Anterior cingulate cortex (tissue), 58 donors: ENCODE data around the gene CCDC15.

Experiments used
- DNase-seq, 58 donors: peaks; one replicate each; lab custom pipeline; 2025; lab: John Stamatoyannopoulos, UW

CCDC15 gene

GRCh38 chr11:125062931-125063428 is 109.0 kb downstream of the CCDC15 start, which contains the start of gene SLC37A2:
Gene SLC37A2, plus strand, starts transcription at chr11:125063305. Its CDS starts 63 bp downstream, at chr11:125063368.
- peak in 34 of 58 donors; percentile 13 to 68 (median 39) for DNase-seq

GRCh38 chr11:125063429-125064043 is 109.5 kb downstream of the CCDC15 start:
- no peak for DNase-seq

- no peak for DNase-seq
These were observed 110.1 kb downstream of the CCDC15 start for GRCh38 chr11:125064070-125064469.

DNA sequence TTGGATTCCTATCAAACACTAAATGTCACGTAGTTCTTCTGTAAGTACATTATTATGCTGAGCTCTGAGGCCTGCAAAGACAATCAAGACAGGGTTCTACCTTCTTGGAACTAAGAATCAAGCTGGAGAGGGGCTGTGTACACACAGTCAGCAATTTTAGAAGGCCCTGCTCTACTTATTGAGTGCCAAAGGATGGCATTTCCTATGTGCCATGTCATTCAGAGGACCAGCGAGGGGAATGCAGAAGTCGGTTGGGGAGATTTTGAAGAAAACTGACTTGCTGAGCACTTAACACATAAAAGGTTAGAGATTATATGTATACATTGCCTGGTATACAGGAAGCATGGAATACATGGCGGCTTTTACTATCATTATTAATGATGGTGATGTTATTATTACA is 114.4 kb downstream of the CCDC15 start:
- no peak for DNase-seq

DNA sequence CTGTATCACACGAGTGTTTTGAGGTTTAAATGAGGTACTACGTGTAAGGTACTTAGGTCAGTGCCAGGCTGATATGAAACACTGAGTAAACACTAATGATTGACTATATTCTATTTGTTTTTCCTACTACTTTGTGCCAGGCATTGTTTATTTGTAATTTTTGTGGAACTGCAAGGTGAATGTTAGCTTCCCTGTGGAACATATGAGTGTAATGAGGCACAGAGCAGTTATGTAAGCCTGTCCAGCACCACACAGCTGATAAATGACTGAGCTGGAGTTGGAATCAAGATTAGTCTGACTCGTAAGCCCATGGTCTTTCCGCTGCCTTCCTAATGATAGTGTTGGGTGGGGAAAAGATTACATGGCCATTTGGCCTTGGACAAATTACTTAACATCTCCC is 115.0 kb downstream of the CCDC15 start:
- DNase-seq: no peak

GRCh38 chr11:125069796-125070195 is 115.8 kb downstream of the CCDC15 start:
- DNase-seq: no peak

DNA sequence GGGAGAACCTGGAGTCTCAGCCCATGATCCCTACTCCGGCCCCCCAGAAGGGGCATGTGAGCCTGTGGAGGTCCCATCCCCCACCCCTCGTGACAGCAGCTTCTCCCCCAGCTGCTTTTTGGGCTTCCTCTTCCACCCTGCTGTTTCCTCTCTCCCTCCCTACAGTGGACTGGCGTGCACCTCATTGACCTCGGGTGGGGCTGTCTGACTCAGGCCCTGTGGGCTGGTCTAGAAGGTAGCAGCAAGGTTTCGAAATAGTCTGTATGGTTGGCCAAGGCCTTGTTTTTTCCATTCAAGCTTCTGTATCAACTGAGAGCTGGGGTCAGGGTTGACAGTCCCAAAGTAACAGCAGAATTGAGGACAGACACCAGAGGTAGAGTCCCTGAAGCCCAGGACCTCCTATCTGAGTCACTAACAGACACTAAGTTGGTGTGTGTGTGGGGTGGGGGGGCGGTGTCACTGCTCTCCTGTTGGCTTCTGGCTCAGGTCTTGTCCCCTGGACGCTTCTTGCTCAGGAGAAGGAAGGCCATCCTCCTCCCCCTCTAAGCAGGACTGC is 116.8 kb downstream of the CCDC15 start:
- DNase-seq: peak in 18 of 58 donors; percentile 12 to 52 (median 24)

DNA sequence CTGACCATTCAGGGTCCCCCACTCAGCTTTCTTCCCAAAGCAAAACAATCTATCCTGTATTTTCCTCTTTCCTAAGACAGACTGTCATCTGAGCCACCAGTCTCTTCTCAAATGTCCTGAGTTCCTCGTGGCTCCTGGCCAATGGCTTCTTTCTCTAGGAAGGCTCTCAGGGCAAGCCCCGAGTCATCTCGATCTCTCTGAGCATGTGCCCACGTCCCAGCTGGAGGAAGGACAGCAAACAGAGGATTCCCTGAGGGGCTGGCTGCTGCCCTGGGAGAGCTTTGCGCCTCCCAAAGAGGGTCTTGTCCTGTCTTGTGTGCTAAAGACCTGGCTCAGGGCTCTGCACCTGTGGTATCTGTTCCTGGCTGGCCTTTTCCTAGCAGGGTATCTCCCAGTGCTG is 117.4 kb downstream of the CCDC15 start:
- no peak for DNase-seq

GRCh38 chr11:125071846-125072217 is 117.8 kb downstream of the CCDC15 start:
- no peak for DNase-seq

GRCh38 chr11:125072218-125072960 is 118.4 kb downstream of the CCDC15 start:
- DNase-seq: peak in 14 of 58 donors; percentile 15 to 50 (median 28)

DNA sequence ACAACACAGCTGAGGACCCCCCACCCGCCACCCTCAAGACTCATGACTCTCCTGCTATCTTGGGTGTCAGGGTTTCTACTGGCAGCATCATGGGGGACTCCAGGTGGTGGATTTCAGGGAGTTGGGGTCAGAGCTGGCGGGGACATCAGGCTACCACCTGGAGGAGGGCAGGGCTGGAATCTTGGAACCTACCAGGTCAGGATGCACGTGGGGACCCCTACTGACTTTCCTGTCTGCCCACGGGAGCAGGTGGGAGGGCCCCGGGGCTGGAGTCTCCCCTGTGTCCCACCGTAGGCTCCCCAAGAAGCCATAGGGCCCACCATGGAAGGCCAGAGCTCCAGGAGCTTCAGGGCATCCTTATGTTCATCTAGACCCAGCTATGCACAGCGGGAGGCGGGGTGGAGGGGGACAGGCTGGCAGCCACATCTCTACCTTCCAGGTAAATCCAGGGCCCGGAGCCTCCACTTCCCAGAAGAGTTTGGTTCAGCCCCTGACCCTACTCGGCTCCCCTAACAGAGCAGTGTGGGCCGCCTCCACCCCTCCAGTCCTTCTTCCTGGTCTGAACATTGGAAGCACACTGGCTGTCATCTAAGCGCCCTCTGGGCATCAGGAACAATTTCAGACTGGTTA is 119.1 kb downstream of the CCDC15 start:
- DNase-seq: no peak

GRCh38 chr11:125073616-125074483 is 119.8 kb downstream of the CCDC15 start:
- DNase-seq: no peak

GRCh38 chr11:125074511-125075241 is 120.7 kb downstream of the CCDC15 start:
- no peak for DNase-seq

DNA sequence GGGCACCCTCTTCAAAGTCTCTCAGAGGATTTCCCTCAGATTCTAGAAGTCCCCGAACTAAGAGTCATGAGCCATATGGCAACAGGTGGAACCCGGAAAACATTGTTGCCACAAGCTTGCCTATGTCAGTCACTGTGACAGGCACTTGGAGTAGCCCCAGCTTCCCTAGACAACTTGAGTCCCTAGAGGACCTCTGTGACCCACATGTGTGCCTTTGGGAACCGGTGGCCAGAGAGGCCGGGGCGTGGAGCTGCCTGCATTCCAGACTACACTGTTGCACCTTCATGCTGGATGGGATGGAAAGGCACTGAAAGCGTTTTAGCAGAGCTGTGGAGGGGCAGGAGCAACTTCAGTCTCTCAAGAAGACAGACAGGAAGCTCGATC is 121.2 kb downstream of the CCDC15 start:
- DNase-seq: no peak

- DNase-seq: no peak
These were observed 121.9 kb downstream of the CCDC15 start for GRCh38 chr11:125075900-125076317.

- DNase-seq: no peak
These were observed 122.5 kb downstream of the CCDC15 start for GRCh38 chr11:125076378-125076945.

DNA sequence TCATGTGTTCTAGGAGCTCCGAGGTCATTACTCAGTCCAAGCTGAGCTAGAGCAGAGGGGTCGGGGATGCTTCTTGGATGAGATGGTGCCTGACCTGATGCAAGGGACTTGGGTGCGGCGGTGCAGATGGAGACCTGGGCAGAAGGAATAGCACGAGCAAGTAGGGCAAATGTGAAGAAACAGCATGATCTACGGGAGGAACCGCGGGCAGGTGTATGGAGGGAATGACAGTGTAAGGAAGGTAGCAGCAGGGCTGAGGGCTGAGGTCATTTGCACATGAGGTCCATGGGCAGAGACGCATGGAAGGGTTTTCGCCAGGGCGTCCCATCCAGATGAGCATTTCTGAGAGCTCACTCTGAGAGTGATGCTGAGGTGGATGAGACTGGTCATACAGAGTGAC is 124.0 kb downstream of the CCDC15 start:
- no peak for DNase-seq

DNA sequence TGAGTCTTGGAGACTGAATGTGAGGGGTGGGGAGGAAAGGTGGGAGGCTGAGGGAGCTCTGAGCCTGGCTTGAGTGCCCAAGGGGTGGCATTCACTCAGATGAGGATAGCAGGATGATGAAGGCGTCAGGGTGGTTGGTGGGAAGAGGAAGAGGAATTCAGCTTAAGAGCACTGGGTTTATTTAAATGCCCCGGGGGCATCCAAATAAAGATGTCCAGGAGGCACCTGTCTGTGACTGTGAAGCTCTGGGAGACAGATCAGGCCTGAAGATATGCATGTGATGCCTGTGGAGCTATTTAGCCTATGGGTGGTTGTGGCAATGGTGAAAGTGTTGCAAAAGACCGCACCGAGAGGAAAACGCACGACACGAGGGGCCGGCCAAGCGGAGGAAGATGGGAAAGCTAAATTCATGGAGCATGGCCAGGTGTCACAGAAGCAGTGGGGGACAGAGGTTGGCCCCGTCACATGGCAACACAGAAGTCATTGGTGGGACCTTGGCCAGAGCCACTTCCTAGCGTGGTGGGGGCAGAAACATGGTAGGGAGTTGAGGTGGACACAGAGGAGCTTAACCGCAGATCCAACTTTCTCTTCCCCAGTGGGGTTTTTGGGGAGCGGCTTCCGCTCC is 124.6 kb downstream of the CCDC15 start:
- DNase-seq: no peak
